Stomach (tissue), 9 donors: ENCODE data around the gene SP110. TPM values are rescaled to one million over a fixed set of nuclear protein-coding genes. Genes with fewer than 3 reads are reported as not detected.

Source experiments
- DNase-seq, 2 donors: peaks; one replicate each; pipeline versions ENCODE4 v3.0.0 to v3.0.0-alpha.2; 2013 to 2019
- H3K27ac ChIP-seq, 5 donors: fragments of 200-600 bp in 4 of 5; sonication (generic) in 4 of 5; one replicate each; pipeline ENCODE4 v1.5.1; 2013 to 2019; ENCODE audit warnings: mild to moderate bottlenecking in 1 of 5, moderate library complexity in 1 of 5
- H3K27me3 ChIP-seq, 3 donors: fragments of 200-600 bp; sonication (generic); one replicate each; pipeline ENCODE4 v1.5.1; 2017 to 2019; ENCODE audit warnings: mixed run types in 1 of 3
- H3K36me3 ChIP-seq, 4 donors: fragments of 200-600 bp; sonication (generic); 1 replicate in 3 of 4; 2 replicates in 1 of 4; pipeline ENCODE4 v1.5.1; 2016 to 2019
- H3K4me1 ChIP-seq, 4 donors: fragments of 200-600 bp; sonication (generic); one replicate each; pipeline ENCODE4 v1.5.1; 2016 to 2019
- H3K4me3 ChIP-seq, 4 donors: fragments of 200-600 bp; sonication (generic) in 3 of 4; one replicate each; pipeline ENCODE4 v1.5.1; 2016 to 2019; ENCODE audit warnings: mild to moderate bottlenecking in 1 of 4
- H3K9me3 ChIP-seq, 4 donors: fragments of 200-600 bp; sonication (generic); one replicate each; pipeline ENCODE4 v1.5.1; 2016 to 2019
- CTCF ChIP-seq, 7 experiments: fragments of 450-650 bp in 4 of 7; fragments of 200-600 bp in 3 of 7; sonication (generic) in 3 of 7; IDR thresholded peaks; one replicate each; pipeline ENCODE4 v1.5.1; 2016 to 2019; ENCODE audit warnings: antibody characterized with exemption in 7 of 7, control low read depth in 2 of 7, mild to moderate bottlenecking in 1 of 7
- EP300 ChIP-seq: sonication (generic); formaldehyde crosslinking; IDR thresholded peaks from one replicate; pipeline ENCODE4 v1.6.1; 2017; ENCODE audit warnings: antibody characterized with exemption
- POLR2A ChIP-seq, 4 donors: fragments of 450-650 bp; IDR thresholded peaks; one replicate each; pipeline ENCODE4 v1.6.1; 2016; ENCODE audit warnings: antibody characterized with exemption in 4 of 4, control low read depth in 2 of 4, mild to moderate bottlenecking in 1 of 4, moderate library complexity in 1 of 4
- POLR2AphosphoS5 ChIP-seq, 3 donors: sonication (generic); formaldehyde crosslinking; IDR thresholded peaks; one replicate each; pipeline ENCODE4 v1.6.1; 2016; ENCODE audit warnings: antibody characterized with exemption in 3 of 3
- WGBS, 5 donors: extraction: QIAGEN DNeasy Blood & Tissue Kit in 3 of 5; methylation state at CpG; one replicate each; pipeline versions ENCODE4 v1.1.5 to v1.1.7; 2013 to 2018; 5-methylcytosine and 5-hydroxymethylcytosine counted together
- intact Hi-C: fragments of 100-400 bp; cut with DNase I; formaldehyde crosslinking; loops from one replicate; pipeline ENCODE4 v1.15.1; 2023; ENCODE audit warnings: low total_unique reads
- polyA plus RNA-seq, 3 donors: library from polyadenylated mRNA; stranded (reverse); fragments of 200-250 nt; gene quantifications; one replicate each; pipeline ENCODE4 v1.2.3, GENCODE V29; 2013
- total RNA-seq, 5 donors: library from RNA; depleted of rRNA; stranded (reverse); fragments of >200 nt; gene quantifications; one replicate each; pipeline versions ENCODE4 v1.1.0 to v1.2.3, GENCODE V29; 2014 to 2016
- donor health status: healthy with polysubstance abuse.
- donor health status: Bipolar disorder and iron deficiency.
- donor health status: healthy.

Gene SP110
- total and polyA plus RNA-seq, 8 donors = 4.6 to 40.4 (median 14.1) TPM

DNA sequence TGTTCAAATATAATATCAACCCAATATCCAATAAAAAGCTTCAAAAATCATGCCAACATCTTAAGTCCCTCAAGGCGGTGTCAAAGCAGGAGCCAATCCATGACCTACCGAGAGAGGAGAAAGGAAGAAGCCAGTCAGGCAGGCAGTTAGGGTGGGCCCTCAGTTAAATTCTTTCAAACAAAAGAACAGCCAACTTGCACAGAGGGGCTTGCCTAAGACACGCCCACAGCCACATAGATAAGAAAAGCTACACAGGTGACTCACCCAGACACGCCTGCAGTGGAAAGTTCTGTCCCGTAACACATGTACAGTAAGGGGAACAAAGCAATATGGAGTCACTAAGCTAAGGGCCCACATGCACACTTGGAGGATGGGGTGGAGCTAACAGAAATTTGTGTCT, 61.3 kb downstream of the SP110 start:
- intact Hi-C loops = no loop called here
- WGBS, 5 donors = 69 to 85% (median 82%) methylated on average over 5 of the region's 5 CpGs
- no peak for DNase-seq

DNA sequence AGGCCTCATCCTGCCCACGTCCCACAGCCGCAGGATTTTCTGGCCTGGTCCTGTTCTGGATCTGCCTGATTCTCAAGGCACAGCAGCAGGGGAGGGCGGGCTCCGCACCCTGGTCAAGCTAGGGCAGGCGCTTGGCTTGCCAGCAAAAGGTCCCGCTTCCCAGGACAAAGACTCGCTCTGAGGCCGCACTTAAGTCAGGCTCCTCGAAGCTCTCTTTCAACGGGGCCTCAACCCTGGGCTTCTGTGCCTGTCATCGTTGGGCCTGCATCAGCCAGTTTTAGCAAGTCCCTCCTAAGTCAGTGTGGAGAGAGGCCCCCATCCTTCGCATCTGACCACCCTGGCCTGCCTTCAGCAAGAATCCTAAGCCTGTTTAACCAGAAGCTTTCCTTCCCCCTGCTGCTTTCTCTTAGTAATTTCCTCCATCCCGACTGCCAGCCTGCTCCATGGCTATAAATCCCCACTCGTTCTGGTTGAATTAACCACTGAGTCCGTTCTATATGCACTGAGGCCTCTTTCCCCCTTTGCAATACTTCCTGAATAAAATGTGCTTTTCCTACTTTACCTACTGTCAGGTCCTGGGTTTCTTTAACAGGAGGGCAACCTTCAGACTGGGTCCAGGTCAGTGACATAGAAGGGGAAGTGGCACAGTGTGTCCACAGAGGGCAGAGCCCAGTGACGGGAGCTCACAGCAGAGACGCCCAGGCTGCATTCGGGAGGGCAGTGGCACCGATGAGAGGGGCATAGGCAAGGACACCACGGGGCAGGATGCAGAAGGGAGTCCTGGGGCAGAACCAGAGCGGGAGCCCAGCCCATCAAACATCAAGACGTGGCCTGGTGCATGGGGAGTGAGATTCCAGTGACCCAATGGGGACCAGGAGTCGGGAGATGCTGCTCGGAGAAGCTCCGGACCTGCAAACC, 62.7 kb downstream of the SP110 start:
- no peaks in the 10 kb centered on the region for H3K36me3 ChIP-seq
- H3K27ac ChIP-seq = no peak overlapping the region
- peaks cover 0 to 8% (median 4%) of the 10 kb centered on the region in 4 donors for H3K9me3 ChIP-seq
- 85 to 92% (median 89%) methylated on average over 23 to 25 of the region's 25 CpGs for WGBS, 5 donors
- no peak overlapping the region for H3K4me3 ChIP-seq
- TF ChIP-seq CTCF (IDR thresholded peaks at IDR 0.05) = no peak
- no peak for TF ChIP-seq EP300
- no peak for TF ChIP-seq POLR2AphosphoS5 (IDR thresholded peaks at IDR 0.05)
- no peak for TF ChIP-seq POLR2A (IDR thresholded peaks at IDR 0.05)
- DNase-seq = no peak
- H3K27me3 ChIP-seq = no peaks in the 10 kb centered on the region
- H3K4me1 ChIP-seq = peaks cover 0 to 8% (median 2%) of the 10 kb centered on the region in 4 donors
- intact Hi-C loops = no loop called here

More for the DNA sequence above, 61.3 kb downstream of the SP110 start:
- Histone ChIP-seq H3K36me3 (no peaks in the 10 kb centered on the region), H3K27ac (no peak overlapping the region), H3K27me3 (no peaks in the 10 kb centered on the region), H3K4me3 (no peak overlapping the region), H3K9me3 (peaks cover 0 to 4% (median 0%) of the 10 kb centered on the region in 4 donors), H3K4me1 (peaks cover 0 to 8% (median 2%) of the 10 kb centered on the region in 4 donors)
- no peak for TF ChIP-seq POLR2A (IDR thresholded peaks at IDR 0.05)
- no peak for TF ChIP-seq CTCF (IDR thresholded peaks at IDR 0.05)
- no peak for TF ChIP-seq POLR2AphosphoS5 (IDR thresholded peaks at IDR 0.05)
- no peak for TF ChIP-seq EP300

DNA sequence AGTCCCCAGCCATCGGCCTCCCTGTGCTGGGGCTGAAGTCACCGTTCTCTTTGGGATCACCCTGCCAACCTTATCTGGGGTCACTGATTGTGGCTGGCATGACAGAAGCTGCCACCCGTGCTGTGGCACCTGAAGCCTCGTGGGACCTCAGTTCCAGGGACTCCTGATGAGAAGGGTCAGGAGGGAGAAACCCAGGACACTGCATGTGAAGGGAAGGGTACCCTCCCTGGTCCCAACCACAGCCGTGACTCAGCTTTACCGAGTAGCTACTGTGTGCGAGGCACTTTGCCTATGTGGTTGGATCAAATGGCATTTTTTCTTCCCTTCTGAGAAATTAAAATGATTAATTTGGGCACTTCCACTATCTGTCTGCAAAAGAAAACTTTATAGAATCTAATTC, 64.4 kb downstream of the SP110 start:
- Histone ChIP-seq H3K27ac (no peak overlapping the region), H3K4me1 (peaks cover 0 to 6% (median 2%) of the 10 kb centered on the region in 4 donors), H3K27me3 (no peaks in the 10 kb centered on the region), H3K36me3 (no peaks in the 10 kb centered on the region), H3K4me3 (no peak overlapping the region), H3K9me3 (peaks cover 0 to 11% (median 6%) of the 10 kb centered on the region in 4 donors)
- no peak for DNase-seq
- no peak for TF ChIP-seq CTCF (IDR thresholded peaks at IDR 0.05)
- TF ChIP-seq EP300 = no peak
- no peak for TF ChIP-seq POLR2AphosphoS5 (IDR thresholded peaks at IDR 0.05)
- TF ChIP-seq POLR2A (IDR thresholded peaks at IDR 0.05) = no peak
- intact Hi-C loops = no loop called here
- WGBS, 5 donors = 47 to 75% (median 58%) methylated on average over 7 of the region's 7 CpGs

- intact Hi-C loops = no loop called here
- no peak overlapping the region for H3K27ac ChIP-seq
- DNase-seq = no peak
- no peaks in the 10 kb centered on the region for H3K27me3 ChIP-seq
- no peaks in the 10 kb centered on the region for H3K36me3 ChIP-seq
- H3K4me3 ChIP-seq = no peak overlapping the region
- no peak for TF ChIP-seq EP300
- TF ChIP-seq POLR2A (IDR thresholded peaks at IDR 0.05) = no peak
- TF ChIP-seq POLR2AphosphoS5 (IDR thresholded peaks at IDR 0.05) = no peak
- TF ChIP-seq CTCF (IDR thresholded peaks at IDR 0.05) = no peak
- H3K4me1 ChIP-seq = no peaks in the 10 kb centered on the region
- H3K9me3 ChIP-seq = peaks cover 0 to 11% (median 6%) of the 10 kb centered on the region in 4 donors
- 40 to 88% (median 50%) methylated on average over 2 of the region's 2 CpGs for WGBS, 5 donors
Observed at GRCh38 chr2:230153390-230153976, 66.3 kb downstream of the SP110 start.
